Vagina (tissue), 2 donors: Measurements from ENCODE around the gene CERKL.

ENCODE experiments used
- CTCF ChIP-seq, 3 experiments: fragments of 450-650 bp in 2 of 3; fragments of 200-600 bp in 1 of 3; sonication (generic) in 1 of 3; IDR thresholded peaks; one replicate each; pipeline ENCODE4 v1.5.1; 2017 to 2019; ENCODE audit warnings: antibody characterized with exemption in 3 of 3, mild to moderate bottlenecking in 2 of 3, moderate library complexity in 2 of 3
- POLR2A ChIP-seq, 2 donors: fragments of 450-650 bp; IDR thresholded peaks; one replicate each; pipeline ENCODE4 v1.6.1; 2017; ENCODE audit warnings: antibody characterized with exemption in 2 of 2, mild to moderate bottlenecking in 2 of 2, moderate library complexity in 2 of 2
- POLR2AphosphoS5 ChIP-seq, 2 donors: sonication (generic); formaldehyde crosslinking; IDR thresholded peaks; one replicate each; pipeline ENCODE4 v1.9.0; 2017; ENCODE audit warnings: antibody characterized with exemption in 2 of 2, mild to moderate bottlenecking in 2 of 2, low read depth in 1 of 2; ENCODE audit not compliant: insufficient read depth in 1 of 2

GRCh38 chr2:181627545-181627944, 29.4 kb downstream of the CERKL start:
- TF ChIP-seq POLR2AphosphoS5 (IDR thresholded peaks at IDR 0.05; ENCODE audit: insufficient read depth in 1 of 2, low read depth in 1 of 2): no peak
- no peak for TF ChIP-seq POLR2A (IDR thresholded peaks at IDR 0.05)
- no peak for TF ChIP-seq CTCF (IDR thresholded peaks at IDR 0.05)
